HG03108 (cell line): Measurements from ENCODE around the gene UMPS.
A peak's percentile ranks its signal among the peaks of the same experiment; 100 is the strongest.
"Not testable (repeated sequence)": the region's sequence is repeated elsewhere in the genome, so short reads cannot be mapped to it uniquely, and the experiment has no call there.

Experiments used
- ATAC-seq: cut with Tn5 transposase; IDR thresholded peaks from one replicate; pipeline ENCODE4 v1.9.1; 2021; ENCODE audit warnings: moderate library complexity; ENCODE audit not compliant: unreplicated experiment

Gene UMPS

GRCh38 chr3:124779116-124779515 lies 48.9 kb downstream of the UMPS start:
- no peak for ATAC-seq

GRCh38 chr3:124779751-124780191 lies 49.5 kb downstream of the UMPS start:
- ATAC-seq, result no peak

GRCh38 chr3:124780356-124780755 lies 50.1 kb downstream of the UMPS start:
- ATAC-seq, result no peak

GRCh38 chr3:124780761-124781475 lies 50.7 kb downstream of the UMPS start:
- ATAC-seq, result no peak

GRCh38 chr3:124781476-124782376 lies 51.5 kb downstream of the UMPS start:
- no peak for ATAC-seq

GRCh38 chr3:124782377-124782712 lies 52.1 kb downstream of the UMPS start:
- not testable (repeated sequence) for ATAC-seq

- ATAC-seq, result no peak
Observed at GRCh38 chr3:124783696-124784095, 53.4 kb downstream of the UMPS start.

GRCh38 chr3:124784686-124785382 lies 54.6 kb downstream of the UMPS start:
- ATAC-seq, result peak; percentile 51

GRCh38 chr3:124785973-124786372 lies 55.7 kb downstream of the UMPS start:
- no peak for ATAC-seq

GRCh38 chr3:124786511-124787241 lies 56.4 kb downstream of the UMPS start:
- no peak for ATAC-seq

GRCh38 chr3:124787476-124788195 lies 57.4 kb downstream of the UMPS start:
- no peak for ATAC-seq

- ATAC-seq, result no peak
Observed at GRCh38 chr3:124788254-124788745, 58.0 kb downstream of the UMPS start.

- not testable (repeated sequence) for ATAC-seq
Observed at GRCh38 chr3:124789103-124789502, 58.9 kb downstream of the UMPS start.

GRCh38 chr3:124791142-124791541 lies 60.9 kb downstream of the UMPS start:
- ATAC-seq, result no peak

GRCh38 chr3:124791639-124792151 lies 61.4 kb downstream of the UMPS start:
- ATAC-seq, result no peak

GRCh38 chr3:124792341-124793040 lies 62.2 kb downstream of the UMPS start:
- no peak for ATAC-seq

- no peak for ATAC-seq
Observed at GRCh38 chr3:124793054-124793739, 62.9 kb downstream of the UMPS start.

- ATAC-seq, result no peak
Observed at GRCh38 chr3:124796477-124796876, 66.2 kb downstream of the UMPS start.
